CD14-positive monocyte (primary cell): ENCODE results near the gene TBC1D4. TPM values are rescaled to one million over a fixed set of nuclear protein-coding genes. Genes with fewer than 3 reads are reported as not detected.

ENCODE experiments used
- DNase-seq, 3 donors: peaks; one replicate each; pipeline ENCODE4 v3.0.0-alpha.2; 2011 to 2022
- H2AFZ ChIP-seq: 2 replicates; pipeline ENCODE4 v1.6.0; 2012; ENCODE audit warnings: mild to moderate bottlenecking, low read depth, low read length, inconsistent platforms; ENCODE audit not compliant: insufficient read depth, poor library complexity, severe bottlenecking
- H3K27ac ChIP-seq, 2 donors: 1 replicate in 1 of 2; 2 replicates in 1 of 2; pipeline ENCODE4 v1.5.1; 2012 to 2013; ENCODE audit warnings: low read length in 2 of 2, control low read depth in 1 of 2, inconsistent platforms in 1 of 2, low read depth in 1 of 2, mild to moderate bottlenecking in 1 of 2
- H3K27me3 ChIP-seq, 2 donors: one replicate each; pipeline versions ENCODE4 v1.6.0 to v1.6.1; 2011 to 2013; ENCODE audit warnings: low read length in 2 of 2; ENCODE audit not compliant: control insufficient read depth in 2 of 2, insufficient read depth in 2 of 2
- H3K36me3 ChIP-seq, 2 donors: replicated peaks in 1 of 2; 1 replicate in 1 of 2; 2 replicates in 1 of 2; pipeline versions ENCODE4 v1.5.1 to v1.6.1; 2012 to 2013; ENCODE audit warnings: low read length in 2 of 2, control low read depth in 1 of 2, inconsistent platforms in 1 of 2, mild to moderate bottlenecking in 1 of 2; ENCODE audit not compliant: insufficient read depth in 2 of 2, control insufficient read depth in 1 of 2
- H3K4me1 ChIP-seq, 2 donors: 1 replicate in 1 of 2; 2 replicates in 1 of 2; pipeline versions ENCODE4 v1.5.1 to v1.6.1; 2012 to 2013; ENCODE audit warnings: low read length in 2 of 2, control low read depth in 1 of 2, inconsistent platforms in 1 of 2, mild to moderate bottlenecking in 1 of 2, moderate library complexity in 1 of 2; ENCODE audit not compliant: insufficient read depth in 2 of 2, control insufficient read depth in 1 of 2
- H3K4me2 ChIP-seq: replicated peaks from 2 replicates; pipeline ENCODE3; 2012; ENCODE audit warnings: low read length, moderate library complexity, mild to moderate bottlenecking; ENCODE audit not compliant: poor library complexity, severe bottlenecking; ENCODE audit errors: extremely low read depth
- H3K4me3 ChIP-seq, 3 experiments: fragments of 200-600 bp in 1 of 3; sonication (generic) in 1 of 3; replicated peaks in 1 of 3; 1 replicate in 2 of 3; 2 replicates in 1 of 3; pipeline ENCODE4 v1.5.1; 2011 to 2013; ENCODE audit warnings: low read length in 3 of 3, mild to moderate bottlenecking in 3 of 3, control low read depth in 2 of 3, low read depth in 2 of 3, inconsistent platforms in 1 of 3, moderate library complexity in 1 of 3
- H3K79me2 ChIP-seq: 2 replicates; pipeline ENCODE4 v1.6.0; 2012; ENCODE audit warnings: mild to moderate bottlenecking, control low read depth, inconsistent platforms, low read length, moderate library complexity; ENCODE audit not compliant: insufficient read depth
- H3K9ac ChIP-seq: 2 replicates; pipeline ENCODE4 v1.6.0; 2017; ENCODE audit warnings: low read length, mild to moderate bottlenecking; ENCODE audit not compliant: insufficient read depth, poor library complexity, severe bottlenecking
- H3K9me3 ChIP-seq, 2 donors: replicated peaks in 1 of 2; 1 replicate in 1 of 2; 2 replicates in 1 of 2; pipeline versions ENCODE4 v1.5.1 to v1.6.1; 2012 to 2013; ENCODE audit warnings: low read length in 2 of 2, control low read depth in 1 of 2; ENCODE audit not compliant: control insufficient read depth in 1 of 2, insufficient read depth in 1 of 2
- H4K20me1 ChIP-seq: 2 replicates; pipeline ENCODE4 v1.6.0; 2012; ENCODE audit warnings: mild to moderate bottlenecking, low read length, control low read depth, moderate library complexity; ENCODE audit not compliant: insufficient read depth
- H3K27ac Mint-ChIP-seq, 7 donors: one replicate each; pipeline ENCODE4 v1.8.0; 2020; ENCODE audit warnings: mild to moderate bottlenecking in 7 of 7, mixed read lengths in 7 of 7, moderate library complexity in 6 of 7, inconsistent platforms in 2 of 7
- H3K27me3 Mint-ChIP-seq, 3 donors: one replicate each; pipeline ENCODE4 v1.8.0; 2021 to 2022; ENCODE audit warnings: low read depth in 3 of 3, mild to moderate bottlenecking in 3 of 3, mixed read lengths in 3 of 3, moderate library complexity in 3 of 3, inconsistent platforms in 1 of 3
- H3K36me3 Mint-ChIP-seq, 2 donors: one replicate each; pipeline ENCODE4 v1.8.0; 2020; ENCODE audit warnings: mixed read lengths in 2 of 2, inconsistent platforms in 1 of 2, mild to moderate bottlenecking in 1 of 2
- H3K4me1 Mint-ChIP-seq: one replicate; pipeline ENCODE4 v1.8.0; 2020; ENCODE audit warnings: mild to moderate bottlenecking, mixed read lengths
- H3K4me3 Mint-ChIP-seq, 2 donors: one replicate each; pipeline ENCODE4 v1.8.0; 2020; ENCODE audit warnings: mild to moderate bottlenecking in 2 of 2, mixed read lengths in 2 of 2, moderate library complexity in 1 of 2
- H3K9me3 Mint-ChIP-seq, 7 donors: one replicate each; pipeline ENCODE4 v1.8.0; 2020 to 2022; ENCODE audit warnings: mixed read lengths in 7 of 7, mild to moderate bottlenecking in 6 of 7, moderate library complexity in 6 of 7, inconsistent platforms in 2 of 7
- CTCF ChIP-seq: fragments of 200-600 bp; IDR thresholded peaks from one replicate; pipeline ENCODE4 v1.8.0; 2022; ENCODE audit warnings: antibody characterized with exemption, mild to moderate bottlenecking
- WGBS: methylation state at CpG from one replicate; pipeline ENCODE4 v1.1.5; 2013; ENCODE audit warnings: missing lambda C conversion rate; ENCODE audit not compliant: insufficient coverage; 5-methylcytosine and 5-hydroxymethylcytosine counted together
- intact Hi-C, 2 donors: fragments of 100-400 bp; cut with micrococcal nuclease; formaldehyde crosslinking; loops; one replicate each; pipeline versions ENCODE4 v1.15.0 to v1.15.1; 2023
- polyA plus RNA-seq, 3 donors: library from polyadenylated mRNA; depleted of rRNA in 1 of 3; unstranded in 2 of 3; stranded (reverse) in 1 of 3; fragments of 300-500 nt in 2 of 3; fragments of >200 nt in 1 of 3; fragmentation: Illumina TruSeq in 2 of 3; gene quantifications; 1 replicate in 2 of 3; 2 replicates in 1 of 3; pipeline ENCODE4 v1.2.3, GENCODE V29; 2012 to 2021

The TBC1D4 gene
- polyA plus RNA-seq, 3 donors: 2.0 to 6.7 (median 2.5) TPM

GRCh38 chr13:75371203-75371602, 110.8 kb downstream of the TBC1D4 start:
- Mint-ChIP-seq H3K4me1 (peaks cover under 1% of the 10 kb centered on the region), H3K4me3 (no peak overlapping the region), H3K36me3 (no peaks in the 10 kb centered on the region), H3K27ac (no peak overlapping the region), H3K27me3 (no peaks in the 10 kb centered on the region), H3K9me3 (no peaks in the 10 kb centered on the region)
- TF ChIP-seq CTCF: no peak
- no peak overlapping the region for H3K4me3 ChIP-seq
- no peaks in the 10 kb centered on the region for H3K9me3 ChIP-seq
- no peak overlapping the region for H3K27ac ChIP-seq
- H3K36me3 ChIP-seq: no peaks in the 10 kb centered on the region
- peaks cover 0 to 1% of the 10 kb centered on the region in 2 donors for H3K4me1 ChIP-seq
- no peak overlapping the region for H3K9ac ChIP-seq
- no peaks in the 10 kb centered on the region for H4K20me1 ChIP-seq
- no peak for DNase-seq
- H3K79me2 ChIP-seq: no peaks in the 10 kb centered on the region
- H3K4me2 ChIP-seq: no peak overlapping the region
- no peak overlapping the region for H2AFZ ChIP-seq
- intact Hi-C loops: no loop called here
- no peaks in the 10 kb centered on the region for H3K27me3 ChIP-seq

GRCh38 chr13:75370774-75371173, 111.2 kb downstream of the TBC1D4 start:
- Mint-ChIP-seq H3K9me3 (no peaks in the 10 kb centered on the region), H3K27ac (no peak overlapping the region), H3K27me3 (no peaks in the 10 kb centered on the region), H3K36me3 (no peaks in the 10 kb centered on the region), H3K4me3 (no peak overlapping the region), H3K4me1 (peaks cover 5% of the 10 kb centered on the region)
- no peak for DNase-seq
- H3K27me3 ChIP-seq: no peaks in the 10 kb centered on the region
- no peak overlapping the region for H3K9ac ChIP-seq
- H3K9me3 ChIP-seq: no peaks in the 10 kb centered on the region
- TF ChIP-seq CTCF: no peak
- no peak overlapping the region for H2AFZ ChIP-seq
- 100% methylated on average over 1 of the region's 1 CpG for WGBS
- H4K20me1 ChIP-seq: no peaks in the 10 kb centered on the region
- H3K4me1 ChIP-seq: peaks cover 4 to 6% of the 10 kb centered on the region in 2 donors
- H3K4me2 ChIP-seq: no peak overlapping the region
- intact Hi-C loops: no loop called here
- no peak overlapping the region for H3K27ac ChIP-seq
- no peaks in the 10 kb centered on the region for H3K79me2 ChIP-seq
- H3K36me3 ChIP-seq: no peaks in the 10 kb centered on the region
- no peak overlapping the region for H3K4me3 ChIP-seq
